Measurements from ENCODE around the gene NPAS3.

NPAS3 gene

DNA sequence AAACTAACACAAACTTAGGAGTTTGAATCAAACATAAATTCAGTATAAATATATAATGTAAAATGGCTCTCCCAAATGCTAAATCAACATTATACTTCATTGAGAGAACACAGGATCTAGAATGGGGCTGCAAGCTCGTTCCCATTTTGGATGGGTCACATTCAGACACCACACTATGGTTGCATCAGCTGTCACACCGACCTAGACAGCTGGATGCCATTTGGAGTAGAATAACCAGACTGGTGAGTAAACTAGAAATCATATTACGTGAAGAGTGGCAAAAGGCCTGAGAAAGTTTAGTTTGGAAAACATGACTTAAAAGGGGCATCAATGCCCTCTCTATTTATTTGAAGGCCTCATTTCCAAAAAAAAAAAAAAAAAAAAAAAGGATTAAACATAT lies 430.4 kb downstream of the NPAS3 start:
- DNase-seq (ENCODE audit: low read depth in 1 of 2, low spot score in 1 of 2) = no peak
- Histone ChIP-seq H3K27me3 (ENCODE audit: insufficient read depth, poor library complexity, severe bottlenecking) (no peaks in the 10 kb centered on the region), H3K4me3 (replicated peaks; ENCODE audit: insufficient read depth, low read length) (no peak overlapping the region), H3K27ac (replicated peaks) (no peak overlapping the region)
- TF ChIP-seq POLR2AphosphoS5 (IDR thresholded peaks at IDR 0.05; ENCODE audit: low read depth) (no peak), SPI1 (IDR thresholded peaks at IDR 0.05; ENCODE audit: borderline replicate concordance, low read depth) (no peak), GABPA (IDR thresholded peaks at IDR 0.05; ENCODE audit: low read depth) (no peak)
- TF ChIP-seq, protein P1, sequence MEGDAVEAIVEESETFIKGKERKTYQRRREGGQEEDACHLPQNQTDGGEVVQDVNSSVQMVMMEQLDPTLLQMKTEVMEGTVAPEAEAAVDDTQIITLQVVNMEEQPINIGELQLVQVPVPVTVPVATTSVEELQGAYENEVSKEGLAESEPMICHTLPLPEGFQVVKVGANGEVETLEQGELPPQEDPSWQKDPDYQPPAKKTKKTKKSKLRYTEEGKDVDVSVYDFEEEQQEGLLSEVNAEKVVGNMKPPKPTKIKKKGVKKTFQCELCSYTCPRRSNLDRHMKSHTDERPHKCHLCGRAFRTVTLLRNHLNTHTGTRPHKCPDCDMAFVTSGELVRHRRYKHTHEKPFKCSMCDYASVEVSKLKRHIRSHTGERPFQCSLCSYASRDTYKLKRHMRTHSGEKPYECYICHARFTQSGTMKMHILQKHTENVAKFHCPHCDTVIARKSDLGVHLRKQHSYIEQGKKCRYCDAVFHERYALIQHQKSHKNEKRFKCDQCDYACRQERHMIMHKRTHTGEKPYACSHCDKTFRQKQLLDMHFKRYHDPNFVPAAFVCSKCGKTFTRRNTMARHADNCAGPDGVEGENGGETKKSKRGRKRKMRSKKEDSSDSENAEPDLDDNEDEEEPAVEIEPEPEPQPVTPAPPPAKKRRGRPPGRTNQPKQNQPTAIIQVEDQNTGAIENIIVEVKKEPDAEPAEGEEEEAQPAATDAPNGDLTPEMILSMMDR (IDR thresholded peaks at IDR 0.05; ENCODE audit: insufficient read depth, low read length) = no peak
- TF ChIP-seq, protein P2, sequence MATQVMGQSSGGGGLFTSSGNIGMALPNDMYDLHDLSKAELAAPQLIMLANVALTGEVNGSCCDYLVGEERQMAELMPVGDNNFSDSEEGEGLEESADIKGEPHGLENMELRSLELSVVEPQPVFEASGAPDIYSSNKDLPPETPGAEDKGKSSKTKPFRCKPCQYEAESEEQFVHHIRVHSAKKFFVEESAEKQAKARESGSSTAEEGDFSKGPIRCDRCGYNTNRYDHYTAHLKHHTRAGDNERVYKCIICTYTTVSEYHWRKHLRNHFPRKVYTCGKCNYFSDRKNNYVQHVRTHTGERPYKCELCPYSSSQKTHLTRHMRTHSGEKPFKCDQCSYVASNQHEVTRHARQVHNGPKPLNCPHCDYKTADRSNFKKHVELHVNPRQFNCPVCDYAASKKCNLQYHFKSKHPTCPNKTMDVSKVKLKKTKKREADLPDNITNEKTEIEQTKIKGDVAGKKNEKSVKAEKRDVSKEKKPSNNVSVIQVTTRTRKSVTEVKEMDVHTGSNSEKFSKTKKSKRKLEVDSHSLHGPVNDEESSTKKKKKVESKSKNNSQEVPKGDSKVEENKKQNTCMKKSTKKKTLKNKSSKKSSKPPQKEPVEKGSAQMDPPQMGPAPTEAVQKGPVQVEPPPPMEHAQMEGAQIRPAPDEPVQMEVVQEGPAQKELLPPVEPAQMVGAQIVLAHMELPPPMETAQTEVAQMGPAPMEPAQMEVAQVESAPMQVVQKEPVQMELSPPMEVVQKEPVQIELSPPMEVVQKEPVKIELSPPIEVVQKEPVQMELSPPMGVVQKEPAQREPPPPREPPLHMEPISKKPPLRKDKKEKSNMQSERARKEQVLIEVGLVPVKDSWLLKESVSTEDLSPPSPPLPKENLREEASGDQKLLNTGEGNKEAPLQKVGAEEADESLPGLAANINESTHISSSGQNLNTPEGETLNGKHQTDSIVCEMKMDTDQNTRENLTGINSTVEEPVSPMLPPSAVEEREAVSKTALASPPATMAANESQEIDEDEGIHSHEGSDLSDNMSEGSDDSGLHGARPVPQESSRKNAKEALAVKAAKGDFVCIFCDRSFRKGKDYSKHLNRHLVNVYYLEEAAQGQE (IDR thresholded peaks at IDR 0.05; ENCODE audit: insufficient replicate concordance, low read depth) = no peak

DNA sequence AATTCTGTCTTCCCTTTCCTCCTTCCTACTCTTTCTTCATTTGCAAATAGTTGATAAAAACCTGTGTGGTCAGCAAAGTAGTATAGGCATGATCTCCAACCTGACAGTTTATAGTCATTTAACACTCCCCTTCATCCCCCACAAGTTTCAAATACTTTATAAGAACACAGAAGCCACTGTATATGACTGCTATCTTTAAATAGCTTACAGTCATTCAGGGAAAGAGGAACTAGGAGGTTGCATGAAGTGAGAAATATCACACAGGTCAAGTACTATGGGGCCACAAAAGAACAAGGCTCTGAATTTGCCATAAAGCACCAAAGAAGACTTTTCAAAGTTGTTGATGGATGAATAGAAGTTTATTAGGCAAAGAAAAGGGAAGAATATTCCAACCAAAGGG lies 431.3 kb downstream of the NPAS3 start:
- Histone ChIP-seq H3K27ac (replicated peaks) (no peak overlapping the region), H3K4me3 (replicated peaks; ENCODE audit: insufficient read depth, low read length) (no peak overlapping the region), H3K27me3 (ENCODE audit: insufficient read depth, poor library complexity, severe bottlenecking) (no peaks in the 10 kb centered on the region)
- DNase-seq (ENCODE audit: low read depth in 1 of 2, low spot score in 1 of 2) = no peak
- TF ChIP-seq SPI1 (IDR thresholded peaks at IDR 0.05; ENCODE audit: borderline replicate concordance, low read depth) (no peak), POLR2AphosphoS5 (IDR thresholded peaks at IDR 0.05; ENCODE audit: low read depth) (no peak), GABPA (IDR thresholded peaks at IDR 0.05; ENCODE audit: low read depth) (no peak)
- TF ChIP-seq, protein P2 (IDR thresholded peaks at IDR 0.05; ENCODE audit: insufficient replicate concordance, low read depth) = no peak
- TF ChIP-seq, protein P1 (IDR thresholded peaks at IDR 0.05; ENCODE audit: insufficient read depth, low read length) = no peak

DNA sequence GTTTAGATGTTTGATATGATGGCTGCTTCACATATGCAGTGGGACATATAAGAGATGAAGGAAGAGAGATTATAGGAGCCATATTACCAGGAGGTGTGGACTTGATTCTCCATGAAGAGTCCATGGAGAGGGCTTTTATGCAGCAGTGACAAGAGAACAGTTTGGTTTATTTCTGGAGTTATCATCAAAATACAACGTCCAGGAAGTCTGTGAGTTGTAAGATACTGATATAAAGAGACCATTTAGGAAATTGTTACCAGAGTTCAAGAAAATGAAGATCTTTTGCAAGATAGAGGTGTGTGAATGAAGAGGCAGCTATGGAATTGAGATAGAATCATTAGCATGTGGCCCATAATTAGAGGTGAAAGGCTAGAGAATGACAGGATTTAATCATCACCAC lies 431.7 kb downstream of the NPAS3 start:
- no peak for DNase-seq (ENCODE audit: low read depth in 1 of 2, low spot score in 1 of 2)
- no peaks in the 10 kb centered on the region for H3K27me3 ChIP-seq (ENCODE audit: insufficient read depth, poor library complexity, severe bottlenecking)
- no peak for TF ChIP-seq POLR2AphosphoS5 (IDR thresholded peaks at IDR 0.05; ENCODE audit: low read depth)
- TF ChIP-seq, protein P2 (IDR thresholded peaks at IDR 0.05; ENCODE audit: insufficient replicate concordance, low read depth) = no peak
- TF ChIP-seq, protein P1 (IDR thresholded peaks at IDR 0.05; ENCODE audit: insufficient read depth, low read length) = no peak
- TF ChIP-seq SPI1 (IDR thresholded peaks at IDR 0.05; ENCODE audit: borderline replicate concordance, low read depth) = no peak
- no peak for TF ChIP-seq GABPA (IDR thresholded peaks at IDR 0.05; ENCODE audit: low read depth)
- no peak overlapping the region for H3K27ac ChIP-seq (replicated peaks)
- no peak overlapping the region for H3K4me3 ChIP-seq (replicated peaks; ENCODE audit: insufficient read depth, low read length)

Measured in HL-60 (cell line).